Loucy (cell line): ENCODE results near the gene MMS19.
A peak's percentile ranks its signal among the peaks of the same experiment; 100 is the strongest.

ENCODE experiments used
- H2AFZ ChIP-seq: fragments of 200-600 bp; sonication (generic); 2 replicates; pipeline ENCODE4 v1.6.0; 2016; ENCODE audit warnings: antibody characterized with exemption, mild to moderate bottlenecking, low read length, moderate library complexity
- H3F3A ChIP-seq: fragments of 200-600 bp; 2 replicates; pipeline ENCODE4 v1.6.0; 2016; ENCODE audit warnings: antibody characterized with exemption, low read depth, mild to moderate bottlenecking
- H3K27me3 ChIP-seq: fragments of 200-600 bp; sonication (generic); 2 replicates; pipeline ENCODE4 v1.6.1; 2014; ENCODE audit warnings: low read length, mild to moderate bottlenecking; ENCODE audit not compliant: insufficient read depth, poor library complexity, severe bottlenecking
- H3K36me3 ChIP-seq: fragments of 200-600 bp; sonication (generic); 2 replicates; pipeline ENCODE4 v1.6.1; 2016; ENCODE audit warnings: low read length; ENCODE audit not compliant: insufficient read depth
- H3K4me1 ChIP-seq: fragments of 200-600 bp; sonication (generic); 2 replicates; pipeline ENCODE4 v1.5.1; 2014; ENCODE audit warnings: low read length, mild to moderate bottlenecking; ENCODE audit not compliant: insufficient read depth, poor library complexity, severe bottlenecking
- H3K4me2 ChIP-seq: fragments of 200-600 bp; sonication (generic); 2 replicates; pipeline ENCODE4 v1.6.0; 2014; ENCODE audit warnings: antibody characterized with exemption, low read length, low read depth, mild to moderate bottlenecking; ENCODE audit not compliant: poor library complexity, severe bottlenecking
- H3K4me3 ChIP-seq: fragments of 200-600 bp; sonication (generic); 2 replicates; pipeline ENCODE4 v1.5.1; 2014; ENCODE audit warnings: low read length, mild to moderate bottlenecking, mixed read lengths; ENCODE audit not compliant: poor library complexity, severe bottlenecking
- H3K79me2 ChIP-seq: fragments of 200-600 bp; sonication (generic); 2 replicates; pipeline ENCODE4 v1.6.1; 2014; ENCODE audit warnings: low read length; ENCODE audit not compliant: insufficient read depth
- H3K9ac ChIP-seq: fragments of 200-600 bp; sonication (generic); 2 replicates; pipeline ENCODE4 v1.6.0; 2014; ENCODE audit warnings: mild to moderate bottlenecking, low read depth, low read length, moderate library complexity; ENCODE audit not compliant: poor library complexity, severe bottlenecking
- H3K9me2 ChIP-seq: fragments of 200-600 bp; sonication (generic); replicated peaks from 2 replicates; pipeline ENCODE4 v1.6.1; 2016; ENCODE audit warnings: low read depth, low read length, mixed read lengths
- H3K9me3 ChIP-seq: fragments of 200-600 bp; sonication (generic); 2 replicates; pipeline ENCODE4 v1.6.1; 2014; ENCODE audit warnings: mild to moderate bottlenecking, antibody characterized with exemption, low read length, low read depth; ENCODE audit not compliant: insufficient read depth
- H4K20me1 ChIP-seq: fragments of 200-600 bp; sonication (generic); 2 replicates; pipeline ENCODE4 v1.6.0; 2014; ENCODE audit warnings: antibody characterized with exemption, low read length, mild to moderate bottlenecking; ENCODE audit not compliant: insufficient read depth, poor library complexity, severe bottlenecking
- EZH2phosphoT487 ChIP-seq: fragments of 200-600 bp; IDR thresholded peaks from 2 replicates; pipeline ENCODE4 v1.6.1; 2018; ENCODE audit warnings: antibody characterized with exemption, mild to moderate bottlenecking, moderate library complexity, borderline replicate concordance
- TF ChIP-seq, protein P1 (sequence below): fragments of 200-600 bp; sonication (generic); conservative IDR thresholded peaks from 2 replicates; pipeline ENCODE4 v1.5.1; 2014; ENCODE audit warnings: mild to moderate bottlenecking, antibody characterized with exemption, low read length

The MMS19 gene

DNA sequence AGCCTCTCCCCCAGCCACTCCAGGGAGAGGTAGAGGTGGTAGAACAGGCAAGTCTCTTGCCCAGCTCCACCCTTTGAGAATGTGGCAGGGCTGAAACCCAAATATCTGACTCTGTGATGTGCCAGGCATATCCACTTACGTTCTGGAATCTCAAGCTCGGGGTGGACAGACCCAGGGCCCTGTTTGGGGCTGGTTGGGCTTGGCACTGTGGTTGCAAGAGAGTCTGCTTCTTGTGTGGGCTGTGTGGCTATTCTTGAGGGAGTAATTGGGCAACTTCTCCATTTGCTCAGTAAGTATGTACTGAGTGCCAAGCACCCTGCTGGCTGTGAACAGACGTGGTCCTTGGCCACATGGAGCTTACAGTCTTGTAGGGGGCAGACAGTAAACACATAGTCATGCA is 5.2 kb upstream of the MMS19 start:
- H3K79me2 ChIP-seq = no peaks in the 10 kb centered on the region
- no peak for TF ChIP-seq EZH2phosphoT487
- TF ChIP-seq, protein P1, sequence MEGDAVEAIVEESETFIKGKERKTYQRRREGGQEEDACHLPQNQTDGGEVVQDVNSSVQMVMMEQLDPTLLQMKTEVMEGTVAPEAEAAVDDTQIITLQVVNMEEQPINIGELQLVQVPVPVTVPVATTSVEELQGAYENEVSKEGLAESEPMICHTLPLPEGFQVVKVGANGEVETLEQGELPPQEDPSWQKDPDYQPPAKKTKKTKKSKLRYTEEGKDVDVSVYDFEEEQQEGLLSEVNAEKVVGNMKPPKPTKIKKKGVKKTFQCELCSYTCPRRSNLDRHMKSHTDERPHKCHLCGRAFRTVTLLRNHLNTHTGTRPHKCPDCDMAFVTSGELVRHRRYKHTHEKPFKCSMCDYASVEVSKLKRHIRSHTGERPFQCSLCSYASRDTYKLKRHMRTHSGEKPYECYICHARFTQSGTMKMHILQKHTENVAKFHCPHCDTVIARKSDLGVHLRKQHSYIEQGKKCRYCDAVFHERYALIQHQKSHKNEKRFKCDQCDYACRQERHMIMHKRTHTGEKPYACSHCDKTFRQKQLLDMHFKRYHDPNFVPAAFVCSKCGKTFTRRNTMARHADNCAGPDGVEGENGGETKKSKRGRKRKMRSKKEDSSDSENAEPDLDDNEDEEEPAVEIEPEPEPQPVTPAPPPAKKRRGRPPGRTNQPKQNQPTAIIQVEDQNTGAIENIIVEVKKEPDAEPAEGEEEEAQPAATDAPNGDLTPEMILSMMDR = no peak
- H4K20me1 ChIP-seq = no peaks in the 10 kb centered on the region

DNA sequence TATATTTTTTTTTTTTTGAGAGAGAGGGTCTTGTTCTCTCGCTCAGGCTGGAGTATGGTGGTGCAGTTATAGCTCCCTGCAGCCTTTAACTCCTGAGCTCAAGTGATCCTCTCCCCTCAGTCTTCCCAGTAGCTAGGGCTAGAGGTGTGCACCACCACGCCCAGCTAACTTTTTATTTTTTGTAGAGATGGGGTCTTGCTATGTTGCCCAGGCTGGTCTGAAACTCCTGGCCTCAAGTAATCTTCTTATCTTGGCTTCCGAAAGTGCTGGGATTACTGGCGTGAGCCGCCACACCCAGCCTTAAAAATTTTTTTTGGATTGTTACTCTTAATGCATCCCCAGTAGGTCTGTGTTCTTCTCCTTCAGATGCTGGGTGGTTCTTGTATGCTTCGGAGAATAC is 4.7 kb upstream of the MMS19 start:
- no peak for TF ChIP-seq EZH2phosphoT487
- TF ChIP-seq, protein P1 = no peak

More for the DNA sequence above, 5.2 kb upstream of the MMS19 start:
- H3K9ac ChIP-seq = no peak overlapping the region
- no peak overlapping the region for H3K4me3 ChIP-seq
- no peak overlapping the region for H2AFZ ChIP-seq
- H3K27me3 ChIP-seq = no peaks in the 10 kb centered on the region
- H3K4me1 ChIP-seq = peaks cover 5% of the 10 kb centered on the region
- H3K36me3 ChIP-seq = no peaks in the 10 kb centered on the region
- H3K9me2 ChIP-seq = no peaks in the 10 kb centered on the region
- no peaks in the 10 kb centered on the region for H3F3A ChIP-seq
- no peaks in the 10 kb centered on the region for H3K9me3 ChIP-seq
- no peak overlapping the region for H3K4me2 ChIP-seq

DNA sequence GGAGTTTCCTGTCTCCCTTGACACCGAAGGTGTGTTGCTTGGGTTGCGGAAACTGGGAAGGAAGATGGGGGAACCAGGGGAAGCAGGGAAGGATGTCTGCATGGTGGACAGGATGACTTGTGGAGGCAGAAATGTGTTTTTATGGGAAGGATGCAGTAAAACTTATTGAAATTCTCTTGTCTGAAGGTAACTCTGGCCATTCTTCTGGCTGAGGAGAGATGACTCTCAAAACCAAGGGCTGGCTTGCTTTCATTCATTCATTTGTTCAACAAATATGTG is 2.0 kb upstream of the MMS19 start:
- no peaks in the 10 kb centered on the region for H3K36me3 ChIP-seq
- no peak for TF ChIP-seq EZH2phosphoT487
- TF ChIP-seq, protein P1 = no peak
- no peaks in the 10 kb centered on the region for H3F3A ChIP-seq
- H4K20me1 ChIP-seq = peaks cover 25% of the 10 kb centered on the region
- no peak overlapping the region for H3K4me2 ChIP-seq
- peaks cover 28% of the 10 kb centered on the region for H3K4me1 ChIP-seq
- no peak overlapping the region for H2AFZ ChIP-seq
- no peaks in the 10 kb centered on the region for H3K9me2 ChIP-seq
- peak overlapping the region; percentile 90 for H3K4me3 ChIP-seq
- H3K27me3 ChIP-seq = no peaks in the 10 kb centered on the region
- no peak overlapping the region for H3K9ac ChIP-seq
- H3K9me3 ChIP-seq = no peaks in the 10 kb centered on the region
- H3K79me2 ChIP-seq = peaks cover 27% of the 10 kb centered on the region

More for the DNA sequence above, 4.7 kb upstream of the MMS19 start:
- H3K27me3 ChIP-seq = no peaks in the 10 kb centered on the region
- H3K4me2 ChIP-seq = no peak overlapping the region
- no peaks in the 10 kb centered on the region for H3K9me3 ChIP-seq
- no peak overlapping the region for H2AFZ ChIP-seq
- H3K36me3 ChIP-seq = no peaks in the 10 kb centered on the region
- no peaks in the 10 kb centered on the region for H3K79me2 ChIP-seq
- H3K4me1 ChIP-seq = peaks cover 5% of the 10 kb centered on the region
- no peaks in the 10 kb centered on the region for H3K9me2 ChIP-seq
- no peaks in the 10 kb centered on the region for H3F3A ChIP-seq
- H4K20me1 ChIP-seq = peaks cover 1% of the 10 kb centered on the region
- no peak overlapping the region for H3K9ac ChIP-seq
- no peak overlapping the region for H3K4me3 ChIP-seq
